HuH-7.5 (cell line): ENCODE results near the gene GRIA2.

Experiments used
- DNase-seq: peaks from one replicate; pipeline ENCODE4 v3.0.0; 2011; ENCODE audit warnings: low spot score

The GRIA2 gene

GRCh38 chr4:157265281-157265680 is 44.8 kb downstream of the GRIA2 start:
- DNase-seq, result no peak

DNA sequence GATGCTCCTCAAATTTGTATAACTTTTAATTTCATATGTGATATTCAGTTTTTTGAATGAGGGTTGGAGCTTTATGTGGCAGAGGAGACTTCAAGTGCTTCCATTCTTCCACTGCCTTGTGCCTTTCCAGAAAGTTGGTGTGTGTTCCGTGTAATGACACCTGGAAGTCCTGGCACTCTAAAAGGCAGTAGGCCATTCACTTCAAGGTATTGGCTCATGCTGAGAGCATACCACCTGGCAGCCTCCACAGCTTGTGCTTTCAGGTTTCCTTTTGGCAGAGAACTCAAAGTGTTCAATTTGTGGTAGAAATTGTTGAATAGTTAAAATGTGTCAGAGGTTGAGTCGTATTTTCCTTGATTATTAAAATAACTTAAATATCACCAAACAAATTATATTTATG is 49.6 kb downstream of the GRIA2 start:
- no peak for DNase-seq

- no peak for DNase-seq
Observed at GRCh38 chr4:157270552-157270951, 50.0 kb downstream of the GRIA2 start.

DNA sequence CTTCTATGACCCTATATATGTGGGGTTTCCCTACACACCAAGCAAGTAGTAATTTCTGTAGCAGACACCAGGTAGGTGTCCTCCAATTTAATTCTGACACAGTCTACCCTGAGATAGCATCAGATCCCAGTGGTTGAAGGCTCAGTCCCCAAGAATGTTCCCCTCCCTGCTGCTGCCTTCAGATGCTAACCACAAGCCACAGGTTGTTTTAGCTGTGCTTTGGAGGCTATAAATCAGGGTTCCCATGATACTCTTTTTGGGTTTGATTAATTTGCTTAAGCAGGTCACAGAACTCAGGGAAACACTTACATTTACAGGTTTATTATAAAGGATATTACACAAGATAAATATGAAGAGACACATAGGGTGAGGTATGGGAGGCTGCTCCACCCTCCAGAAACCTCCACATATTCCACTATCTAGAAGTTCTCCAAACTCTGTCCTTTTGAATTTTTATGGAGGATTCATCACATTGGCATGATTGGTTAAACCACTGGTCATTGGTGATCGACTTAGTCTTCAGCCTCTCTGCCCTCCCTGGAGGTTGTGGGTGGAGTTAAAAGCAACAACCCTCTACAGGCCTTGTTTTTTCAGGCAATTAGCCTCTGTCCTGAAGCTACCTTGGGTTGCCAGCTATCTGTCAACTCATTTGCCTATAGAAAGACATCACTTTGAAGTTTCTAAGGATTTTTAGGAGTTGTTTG is 50.8 kb downstream of the GRIA2 start:
- DNase-seq, result no peak

DNA sequence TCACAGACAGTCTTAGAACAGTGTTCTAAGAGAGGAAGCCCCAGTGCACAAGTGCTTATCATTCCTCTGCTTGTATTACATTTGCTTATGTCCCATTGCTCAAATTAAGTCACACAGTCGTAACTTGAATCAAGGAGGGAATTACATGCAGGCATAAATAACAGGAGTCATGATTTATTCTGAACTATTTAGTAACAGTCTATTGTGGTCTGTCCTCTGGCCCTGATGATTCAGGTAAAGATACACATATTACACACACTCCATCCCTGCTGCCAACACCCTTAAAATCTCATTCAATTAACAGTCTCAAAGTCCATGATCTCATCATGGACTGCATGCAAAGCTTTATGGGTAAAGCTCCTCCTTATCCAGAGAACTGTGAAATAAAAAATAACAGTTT is 60.1 kb downstream of the GRIA2 start:
- no peak for DNase-seq

DNA sequence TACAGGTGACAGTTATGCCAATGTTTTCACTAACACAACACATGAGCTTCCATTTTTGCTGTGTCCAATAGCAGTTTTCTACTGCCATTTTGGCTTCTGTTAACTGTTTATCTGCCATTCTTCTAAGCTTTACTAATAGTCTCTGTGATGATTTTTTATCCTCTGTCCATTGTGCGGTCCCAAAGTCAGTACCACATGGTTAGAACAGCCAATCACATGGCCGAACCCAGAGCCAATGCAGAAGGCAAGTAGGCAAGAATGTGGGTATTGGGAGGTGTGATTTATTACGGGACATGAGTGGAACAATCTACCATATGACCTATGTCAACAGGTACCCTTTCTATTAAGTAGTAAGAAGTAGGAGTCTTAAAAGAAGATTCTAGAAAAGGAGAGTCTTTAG is 61.5 kb downstream of the GRIA2 start:
- DNase-seq, result no peak

- DNase-seq, result no peak
Observed at GRCh38 chr4:157287445-157287844, 66.9 kb downstream of the GRIA2 start.

- no peak for DNase-seq
Observed at GRCh38 chr4:157290622-157291021, 70.1 kb downstream of the GRIA2 start.

GRCh38 chr4:157291071-157291470 is 70.5 kb downstream of the GRIA2 start:
- DNase-seq, result no peak

GRCh38 chr4:157293673-157294072 is 73.1 kb downstream of the GRIA2 start:
- DNase-seq, result no peak

GRCh38 chr4:157294575-157294974 is 74.0 kb downstream of the GRIA2 start:
- no peak for DNase-seq

DNA sequence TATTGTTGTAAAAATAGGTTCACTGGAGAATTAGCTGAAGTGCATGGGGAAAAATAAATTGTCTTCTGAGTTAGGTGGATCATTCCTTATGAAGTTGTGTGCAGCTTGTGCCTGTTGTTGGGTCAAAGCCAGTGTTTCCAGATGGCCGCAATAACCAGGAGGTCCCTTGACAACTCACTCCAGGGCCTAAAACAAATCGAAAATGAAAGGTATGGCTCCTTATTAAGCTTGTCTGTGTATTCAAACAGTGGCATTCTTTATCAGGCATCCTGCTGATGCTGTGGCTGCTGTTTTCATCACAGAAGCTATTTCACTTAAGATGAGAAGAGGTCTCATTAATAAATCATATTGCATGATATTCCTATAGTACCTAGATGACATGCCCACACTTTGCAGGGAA is 80.2 kb downstream of the GRIA2 start:
- no peak for DNase-seq

DNA sequence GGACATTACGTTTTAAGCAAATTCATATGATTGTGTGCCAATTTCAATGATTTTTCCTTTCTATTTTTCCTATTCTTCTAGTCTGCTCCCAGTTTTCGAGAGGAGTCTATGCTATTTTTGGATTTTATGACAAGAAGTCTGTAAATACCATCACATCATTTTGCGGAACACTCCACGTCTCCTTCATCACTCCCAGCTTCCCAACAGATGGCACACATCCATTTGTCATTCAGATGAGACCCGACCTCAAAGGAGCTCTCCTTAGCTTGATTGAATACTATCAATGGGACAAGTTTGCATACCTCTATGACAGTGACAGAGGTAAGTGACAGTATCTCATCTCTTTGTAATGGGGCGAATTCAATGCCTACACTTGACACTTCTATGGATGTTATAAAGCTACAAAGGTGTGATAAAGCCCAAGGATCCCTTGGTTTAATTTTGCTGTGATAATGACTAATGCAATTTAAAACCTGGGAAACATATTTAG is 83.0 kb downstream of the GRIA2 start:
- DNase-seq, result no peak

GRCh38 chr4:157304769-157305168 is 84.2 kb downstream of the GRIA2 start:
- no peak for DNase-seq

DNA sequence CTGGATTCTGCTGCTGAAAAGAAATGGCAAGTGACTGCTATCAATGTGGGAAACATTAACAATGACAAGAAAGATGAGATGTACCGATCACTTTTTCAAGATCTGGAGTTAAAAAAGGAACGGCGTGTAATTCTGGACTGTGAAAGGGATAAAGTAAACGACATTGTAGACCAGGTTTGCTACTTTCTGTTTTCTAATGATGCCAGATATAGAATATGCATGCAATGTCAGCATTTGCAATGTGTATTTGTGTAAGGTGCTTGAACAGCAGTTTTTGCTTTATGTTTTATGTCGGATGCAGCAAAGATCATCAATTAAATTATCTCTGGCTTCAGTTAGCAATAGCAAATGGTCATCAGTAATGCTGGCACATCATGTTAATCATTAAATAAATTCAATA is 92.2 kb downstream of the GRIA2 start:
- DNase-seq, result no peak

DNA sequence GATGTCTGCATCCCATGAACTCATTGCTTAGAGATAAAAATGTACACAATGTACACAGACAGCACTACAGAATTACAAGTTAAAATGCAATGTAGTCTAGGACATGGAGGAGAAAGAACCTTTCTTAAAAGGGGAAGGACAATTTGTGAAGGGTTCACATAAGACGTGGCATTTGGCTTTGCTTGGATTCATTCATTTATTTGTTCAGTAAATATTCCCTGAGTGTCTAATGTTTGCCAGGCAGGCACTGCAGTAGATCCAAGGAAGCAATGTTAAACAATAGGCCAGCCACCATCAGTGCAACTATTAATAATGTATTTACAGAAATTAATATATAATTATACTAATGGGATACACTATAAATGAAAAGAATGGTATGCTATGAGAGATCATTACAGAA is 94.4 kb downstream of the GRIA2 start:
- no peak for DNase-seq

DNA sequence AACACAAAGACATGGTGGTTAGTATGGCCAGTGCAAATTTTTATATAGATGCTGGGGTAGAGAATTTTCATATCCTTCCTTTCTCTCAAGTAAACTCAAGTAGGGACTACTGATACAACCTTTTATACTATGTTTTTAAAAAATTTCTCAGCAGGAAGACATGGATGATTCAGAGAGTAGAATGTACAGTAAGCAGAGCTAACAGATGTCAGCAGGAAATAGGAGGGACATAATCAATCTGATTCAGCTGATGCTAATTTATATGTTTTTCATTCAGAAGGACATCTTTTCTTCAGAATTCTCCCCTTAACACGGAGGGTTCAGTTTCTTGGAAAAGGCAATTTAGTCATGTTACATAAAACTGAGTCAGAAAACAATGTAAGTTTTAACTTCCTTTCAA is 95.4 kb downstream of the GRIA2 start:
- no peak for DNase-seq

- DNase-seq, result no peak
Observed at GRCh38 chr4:157320092-157320491, 99.6 kb downstream of the GRIA2 start.

DNA sequence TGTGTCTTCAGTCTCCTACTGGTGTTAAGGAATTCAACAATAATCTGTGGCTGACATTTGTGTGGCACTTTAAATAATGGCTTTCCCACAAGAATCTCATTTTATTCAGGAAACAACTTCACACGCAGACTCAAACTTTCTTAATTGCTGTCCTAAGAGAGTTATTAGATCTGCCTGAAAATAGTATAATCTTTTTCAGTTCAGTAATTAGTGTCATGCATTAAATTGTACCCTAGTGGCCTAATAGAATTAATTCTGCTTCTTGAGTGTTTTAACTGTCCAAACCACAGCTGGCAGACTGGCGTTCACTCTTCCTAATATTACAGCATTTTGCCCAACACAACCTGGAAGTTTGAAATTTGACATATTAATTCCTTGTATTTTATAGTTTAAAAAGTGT is 107.1 kb downstream of the GRIA2 start:
- no peak for DNase-seq

- no peak for DNase-seq
Observed at GRCh38 chr4:157357887-157358286, 137.4 kb downstream of the GRIA2 start.

- DNase-seq, result no peak
Observed at GRCh38 chr4:157358439-157358838, 137.9 kb downstream of the GRIA2 start.

GRCh38 chr4:157358851-157359250 is 138.3 kb downstream of the GRIA2 start:
- DNase-seq, result no peak

DNA sequence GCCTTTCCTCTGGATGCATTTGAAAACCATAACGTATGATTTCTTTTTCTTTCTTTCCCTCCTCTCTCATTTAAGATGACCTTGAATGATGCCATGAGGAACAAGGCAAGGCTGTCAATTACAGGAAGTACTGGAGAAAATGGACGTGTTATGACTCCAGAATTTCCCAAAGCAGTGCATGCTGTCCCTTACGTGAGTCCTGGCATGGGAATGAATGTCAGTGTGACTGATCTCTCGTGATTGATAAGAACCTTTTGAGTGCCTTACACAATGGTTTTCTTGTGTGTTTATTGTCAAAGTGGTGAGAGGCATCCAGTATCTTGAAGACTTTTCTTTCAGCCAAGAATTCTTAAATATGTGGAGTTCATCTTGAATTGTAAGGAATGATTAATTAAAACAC is 142.8 kb downstream of the GRIA2 start:
- no peak for DNase-seq

DNA sequence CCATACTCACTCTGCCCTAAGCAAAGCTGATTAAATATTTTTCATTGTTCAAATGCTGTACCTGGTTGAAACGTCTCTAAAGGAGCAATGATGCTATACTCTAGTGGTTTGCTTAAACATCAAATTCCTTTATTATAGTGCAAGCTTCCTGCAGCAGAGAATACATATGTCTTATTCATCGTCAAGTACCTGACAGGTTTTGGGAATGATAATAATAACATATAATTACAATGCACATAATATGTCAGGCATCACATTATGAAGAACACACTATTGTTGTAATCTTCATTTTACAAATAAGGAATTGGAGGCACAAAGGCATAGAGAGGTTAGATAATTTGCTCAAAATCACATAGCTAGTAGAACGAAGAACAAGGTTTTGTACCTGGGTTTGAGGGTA is 151.6 kb downstream of the GRIA2 start:
- DNase-seq, result no peak
